ENCODE data around the gene SLC6A6.

DNA sequence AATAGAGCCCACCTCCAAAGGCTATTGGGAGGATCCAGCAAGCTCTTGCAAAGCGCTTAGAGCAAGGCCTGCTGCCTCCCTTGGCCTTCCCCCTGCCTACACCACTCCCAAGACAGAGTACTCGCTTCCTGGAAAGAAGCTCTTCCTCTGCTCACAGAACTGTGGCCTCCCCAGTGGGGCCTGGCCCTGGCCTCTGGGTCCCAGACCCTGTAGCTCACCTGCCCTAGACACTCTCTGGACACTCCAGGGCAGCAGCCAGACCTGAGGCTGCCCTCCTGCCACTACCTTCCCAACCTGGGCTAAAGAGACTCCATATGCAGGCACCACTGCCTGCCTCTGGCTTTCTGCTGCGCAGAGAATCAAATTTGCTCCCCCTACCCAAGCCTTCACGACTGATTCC lies 87.8 kb downstream of the SLC6A6 start:
- TF ChIP-seq, protein P1, sequence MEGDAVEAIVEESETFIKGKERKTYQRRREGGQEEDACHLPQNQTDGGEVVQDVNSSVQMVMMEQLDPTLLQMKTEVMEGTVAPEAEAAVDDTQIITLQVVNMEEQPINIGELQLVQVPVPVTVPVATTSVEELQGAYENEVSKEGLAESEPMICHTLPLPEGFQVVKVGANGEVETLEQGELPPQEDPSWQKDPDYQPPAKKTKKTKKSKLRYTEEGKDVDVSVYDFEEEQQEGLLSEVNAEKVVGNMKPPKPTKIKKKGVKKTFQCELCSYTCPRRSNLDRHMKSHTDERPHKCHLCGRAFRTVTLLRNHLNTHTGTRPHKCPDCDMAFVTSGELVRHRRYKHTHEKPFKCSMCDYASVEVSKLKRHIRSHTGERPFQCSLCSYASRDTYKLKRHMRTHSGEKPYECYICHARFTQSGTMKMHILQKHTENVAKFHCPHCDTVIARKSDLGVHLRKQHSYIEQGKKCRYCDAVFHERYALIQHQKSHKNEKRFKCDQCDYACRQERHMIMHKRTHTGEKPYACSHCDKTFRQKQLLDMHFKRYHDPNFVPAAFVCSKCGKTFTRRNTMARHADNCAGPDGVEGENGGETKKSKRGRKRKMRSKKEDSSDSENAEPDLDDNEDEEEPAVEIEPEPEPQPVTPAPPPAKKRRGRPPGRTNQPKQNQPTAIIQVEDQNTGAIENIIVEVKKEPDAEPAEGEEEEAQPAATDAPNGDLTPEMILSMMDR (IDR thresholded peaks at IDR 0.05): no peak
- no peak for TF ChIP-seq POLR2A (IDR thresholded peaks at IDR 0.05)
